Stimulated activated CD4-positive, alpha-beta T cell treated with anti-CD3 and anti-CD28 coated beads, Interleukin-1b, Interleukin-23, amount 100 ng/mL, for 48 hours (primary cell): ENCODE data around the gene MOB3C.

ENCODE experiments used
- DNase-seq: peaks from one replicate; pipeline ENCODE4 v3.0.0-alpha.2; 2020

Gene MOB3C

DNA sequence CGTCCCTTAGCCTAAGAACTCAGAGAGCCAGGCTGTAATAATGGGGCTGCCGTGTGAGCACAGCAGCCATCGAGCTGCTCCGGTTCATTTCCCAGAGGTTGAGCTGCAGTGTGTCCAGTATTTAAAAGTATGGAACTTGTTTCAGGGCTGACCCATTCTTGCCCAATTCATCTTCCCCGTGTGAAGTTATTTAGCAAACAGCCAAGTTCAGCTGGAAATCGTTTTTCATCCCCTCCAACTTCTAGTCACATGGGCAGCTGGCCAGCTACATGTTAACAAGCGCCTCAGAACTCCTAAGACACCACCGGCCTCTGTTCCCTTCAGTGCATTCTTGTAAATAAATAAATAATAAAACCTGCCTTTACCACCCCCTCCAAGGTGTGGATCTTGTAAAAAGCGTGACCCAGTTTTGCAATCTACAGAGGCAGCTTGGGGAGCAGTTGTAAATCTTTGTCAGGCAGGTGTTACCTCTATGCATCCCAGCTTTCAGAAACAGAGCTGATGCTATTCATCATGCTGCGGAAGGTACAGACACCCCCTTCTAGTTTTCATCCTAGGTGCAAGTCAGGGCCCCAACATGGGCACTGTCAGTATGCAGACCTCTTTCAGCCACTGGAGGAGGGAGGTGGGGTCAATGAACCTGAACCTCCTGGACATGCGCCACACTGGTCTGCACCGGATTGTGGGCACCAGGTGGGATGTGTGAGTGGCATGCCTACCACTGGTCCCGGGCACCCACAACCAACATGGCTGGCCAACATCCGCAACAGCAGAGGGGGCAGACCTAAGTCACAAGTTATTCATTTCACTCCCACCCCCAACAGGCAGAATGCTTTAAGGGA, 46.5 kb downstream of the MOB3C start:
- no peak for DNase-seq

DNA sequence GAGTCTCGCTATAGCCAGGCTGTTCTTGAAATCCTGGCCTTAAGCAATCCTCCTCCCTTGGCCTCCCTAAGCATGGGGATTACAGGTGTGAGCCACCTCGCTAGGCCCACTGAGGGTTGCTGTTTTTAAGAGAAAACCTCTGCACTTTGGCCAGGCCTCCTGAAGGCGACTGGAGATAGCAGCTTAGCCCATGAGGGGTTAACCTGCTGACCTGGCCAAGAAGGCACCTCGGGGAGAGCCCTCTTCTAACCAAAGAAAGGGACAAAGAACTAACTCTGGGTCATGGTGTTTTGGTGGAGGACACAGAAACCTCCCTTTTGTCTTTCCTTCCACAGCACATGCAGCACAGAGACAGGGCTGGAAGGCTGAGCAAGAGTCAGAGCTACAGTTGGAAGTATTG, 47.5 kb downstream of the MOB3C start:
- no peak for DNase-seq

DNA sequence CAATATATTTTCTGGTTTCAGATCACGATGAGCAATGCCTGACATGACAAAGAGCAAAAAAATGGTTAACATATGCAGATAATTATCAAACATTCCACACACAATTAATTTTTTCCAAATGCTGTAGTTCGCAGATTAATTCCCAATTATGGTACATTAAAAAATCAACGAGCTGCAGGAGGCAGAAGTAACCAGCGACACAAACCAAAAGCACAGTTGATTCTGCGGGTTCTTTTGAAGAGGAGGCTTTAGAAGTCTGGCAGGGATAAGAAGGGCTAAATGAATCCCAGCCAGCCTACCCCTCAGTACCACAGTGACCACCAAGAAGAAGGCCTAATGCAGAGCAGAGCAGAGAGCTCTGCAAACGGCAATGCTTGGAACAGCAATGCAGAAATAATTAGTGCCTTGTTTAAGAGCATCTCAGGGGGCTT, 48.1 kb downstream of the MOB3C start:
- DNase-seq = no peak

DNA sequence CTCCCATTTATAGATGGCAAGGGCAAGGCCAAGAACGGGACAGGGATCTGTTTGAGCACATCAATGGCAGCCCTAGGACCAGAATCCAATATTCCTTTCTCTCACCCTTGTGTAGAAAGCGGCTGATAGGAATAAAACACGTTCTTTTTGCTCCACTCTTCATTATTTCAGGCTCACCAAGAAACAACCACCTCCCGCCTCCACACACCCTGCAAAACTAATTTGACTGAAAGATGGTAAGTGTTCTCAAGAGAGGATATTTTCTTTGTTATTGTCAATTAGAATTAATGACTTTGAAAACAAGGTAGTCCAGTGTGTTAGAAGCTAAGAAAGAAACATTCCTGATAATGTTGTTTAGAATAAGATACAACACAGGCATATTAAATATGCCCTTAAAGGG, 53.3 kb downstream of the MOB3C start:
- DNase-seq = no peak

DNA sequence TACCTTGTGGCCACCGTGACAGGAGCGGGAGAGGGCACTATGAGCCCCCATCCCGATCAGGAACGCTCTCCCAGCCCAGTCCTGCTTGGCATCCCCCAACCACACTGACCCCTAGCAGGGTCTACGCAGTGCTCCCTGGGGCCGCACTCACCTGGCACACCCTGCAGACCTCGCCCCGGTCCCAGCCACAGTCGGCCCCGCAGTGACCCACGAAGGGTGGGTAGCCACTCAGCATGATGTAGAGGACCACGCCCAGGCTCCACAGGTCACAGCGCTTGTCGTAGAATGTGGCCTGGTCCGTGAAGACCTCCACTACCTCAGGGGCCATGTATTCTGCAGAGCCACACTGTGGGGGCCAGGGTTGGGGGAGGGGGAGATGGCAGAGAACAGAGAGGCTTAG, 54.1 kb downstream of the MOB3C start:
- DNase-seq = no peak

DNA sequence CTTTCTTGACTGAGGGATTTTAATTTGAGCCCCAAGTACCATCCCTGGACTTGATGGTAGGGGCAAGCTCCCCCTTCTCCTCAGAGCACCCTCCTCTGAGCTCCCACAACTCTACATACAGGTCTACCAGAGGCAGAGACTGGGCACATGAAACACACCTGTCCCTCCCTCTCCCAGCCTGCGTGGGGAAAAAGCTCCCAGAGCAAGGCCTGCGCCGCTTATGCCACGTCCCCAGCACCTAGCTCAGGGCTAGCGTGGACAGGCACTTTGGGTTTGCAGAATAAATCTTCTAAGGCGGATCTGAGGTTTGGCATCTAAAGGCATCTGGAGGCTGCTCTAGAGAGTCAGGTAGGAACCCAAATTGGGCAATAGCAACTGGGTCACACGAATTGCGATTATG, 57.6 kb downstream of the MOB3C start:
- DNase-seq = no peak

DNA sequence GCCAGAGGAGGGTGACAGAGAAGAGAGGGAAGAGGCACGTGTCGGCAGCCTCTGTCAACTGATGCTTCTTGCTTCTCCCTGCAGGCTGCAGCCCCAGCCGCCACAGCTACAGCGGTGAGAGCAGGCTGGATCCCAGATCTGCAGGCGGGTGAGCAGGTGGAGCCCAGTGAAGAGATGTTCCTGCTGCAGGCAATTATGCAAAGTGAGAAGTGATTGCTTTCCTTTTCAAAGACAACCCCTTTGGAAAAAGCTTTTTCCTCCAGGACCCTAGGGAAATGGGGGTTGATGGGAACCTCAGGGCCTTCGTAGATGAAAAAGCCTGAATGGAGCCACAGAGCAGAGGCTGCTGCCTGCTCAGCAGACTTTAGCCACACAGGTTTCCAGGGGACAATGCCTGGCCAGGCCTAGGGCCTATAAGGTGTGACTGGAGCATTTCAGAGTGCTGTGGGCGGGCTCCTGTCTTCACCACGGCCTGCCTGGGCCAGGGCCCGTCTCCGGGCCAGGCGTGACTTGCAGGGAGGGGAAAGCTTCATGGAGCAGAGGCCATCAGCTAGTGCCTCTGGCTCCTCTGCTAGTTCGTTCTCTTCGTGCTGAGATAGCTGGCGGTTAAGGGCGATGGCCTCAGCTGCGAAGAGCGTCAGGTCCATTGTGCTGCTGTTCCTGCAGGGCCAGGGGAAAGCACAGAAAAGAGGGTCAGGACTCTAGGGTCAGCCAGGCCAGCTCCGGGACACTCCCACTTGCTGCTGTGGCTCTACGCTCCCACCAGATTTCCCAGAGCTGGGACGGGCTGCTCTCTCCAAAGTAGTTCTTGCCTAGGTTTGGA, 58.3 kb downstream of the MOB3C start:
- no peak for DNase-seq
